K562 (cell line): ENCODE results near the gene SH3BGR.

Experiments
- MAFK ChIP-seq: IDR thresholded peaks from 2 replicates; pipeline ENCODE4 v1.6.1; 2011; ENCODE audit warnings: low read length, improper control_type of control experiment
- MAX ChIP-seq: sonication (generic); formaldehyde crosslinking; IDR thresholded peaks from 2 replicates; pipeline ENCODE4 v1.9.0; 2022; ENCODE audit warnings: mild to moderate bottlenecking, missing genetic modification reagents
- NR1H2 ChIP-seq: sonication (generic); formaldehyde crosslinking; IDR thresholded peaks from 2 replicates; pipeline ENCODE4 v1.4.0; 2020; ENCODE audit warnings: mild to moderate bottlenecking, missing genetic modification reagents
- RAD21 ChIP-seq, 2 experiments: fragments of 250-450 bp in 1 of 2; fragments of 450-650 bp in 1 of 2; sonication (Bioruptor Pico) in 1 of 2; formaldehyde crosslinking in 1 of 2; IDR thresholded peaks in 1 of 2; conservative IDR thresholded peaks in 1 of 2; 2 replicates each; pipeline versions ENCODE4 v1.4.0 to v1.8.0; 2020 to 2022; ENCODE audit warnings: mild to moderate bottlenecking in 2 of 2, moderate library complexity in 1 of 2
- TFAM ChIP-seq: fragments of 250-450 bp; sonication (Bioruptor Pico); conservative IDR thresholded peaks from 2 replicates; pipeline ENCODE4 v1.5.0; 2021; ENCODE audit warnings: mild to moderate bottlenecking, moderate library complexity
- ZNF212 ChIP-seq: fragments of 450-650 bp; formaldehyde crosslinking; IDR thresholded peaks from 2 replicates; pipeline ENCODE4 v1.4.0; 2020; ENCODE audit warnings: mild to moderate bottlenecking
- TF ChIP-seq, protein P1 (sequence below): IDR thresholded peaks from 3 replicates; pipeline ENCODE4 v1.6.1; 2011; ENCODE audit warnings: borderline replicate concordance, mild to moderate bottlenecking; ENCODE audit not compliant: insufficient read length, insufficient read depth

GRCh38 chr21:39527664-39528381 is 76.1 kb downstream of the SH3BGR start:
- TF ChIP-seq TFAM (CRISPR knock-in tag): no peak
- TF ChIP-seq, protein P1, sequence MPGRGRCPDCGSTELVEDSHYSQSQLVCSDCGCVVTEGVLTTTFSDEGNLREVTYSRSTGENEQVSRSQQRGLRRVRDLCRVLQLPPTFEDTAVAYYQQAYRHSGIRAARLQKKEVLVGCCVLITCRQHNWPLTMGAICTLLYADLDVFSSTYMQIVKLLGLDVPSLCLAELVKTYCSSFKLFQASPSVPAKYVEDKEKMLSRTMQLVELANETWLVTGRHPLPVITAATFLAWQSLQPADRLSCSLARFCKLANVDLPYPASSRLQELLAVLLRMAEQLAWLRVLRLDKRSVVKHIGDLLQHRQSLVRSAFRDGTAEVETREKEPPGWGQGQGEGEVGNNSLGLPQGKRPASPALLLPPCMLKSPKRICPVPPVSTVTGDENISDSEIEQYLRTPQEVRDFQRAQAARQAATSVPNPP: no peak
- no peak for TF ChIP-seq ZNF212 (CRISPR knock-in tag)
- TF ChIP-seq MAX: no peak
- no peak for TF ChIP-seq RAD21 (CRISPR knock-in tag; conservative IDR thresholded peaks at IDR 0.05 in 1 of 2, IDR thresholded peaks at IDR 0.05 in 1 of 2)
- TF ChIP-seq MAFK: no peak
- TF ChIP-seq NR1H2 (CRISPR knock-in tag): no peak
